ENCODE results near the gene NSUN4.

- TF ChIP-seq CTCF (IDR thresholded peaks at IDR 0.05; ENCODE audit: low read length), result no peak
- TF ChIP-seq EZH2 (IDR thresholded peaks at IDR 0.05; ENCODE audit: borderline replicate concordance, low read length), result no peak
Observed at GRCh38 chr1:46343705-46344104, 3.1 kb downstream of the NSUN4 start.

Data from OCI-LY1 (cell line).